HEK293 (cell line): ENCODE measurements around the gene SRC.

ENCODE experiments used
- CTCF ChIA-PET: fragments of 350-600 bp; formaldehyde crosslinking; extraction: SDS; loops from one replicate; lab custom pipeline; 2021; ENCODE audit warnings: antibody characterized with exemption; lab: Yijun Ruan, JAX
- POLR2A ChIA-PET: fragments of 300-600 bp; formaldehyde crosslinking; extraction: SDS; loops from one replicate; lab custom pipeline; 2020; ENCODE audit warnings: antibody characterized with exemption, inconsistent platforms; lab: Yijun Ruan, JAX
- H3K27ac ChIP-seq: fragments of 200-500 bp; sonication (Bioruptor generic); 2 replicates; pipeline ENCODE4 v1.5.1; 2014; ENCODE audit warnings: low read depth, low read length, control low read depth, inconsistent platforms; ENCODE audit errors: extremely low read depth
- H3K36me3 ChIP-seq, 2 experiments: fragments of 200-500 bp in 1 of 2; sonication (Bioruptor generic) in 1 of 2; 1 replicate in 1 of 2; 2 replicates in 1 of 2; pipeline ENCODE4 v1.5.1; 2014 to 2017; ENCODE audit warnings: inconsistent platforms in 2 of 2, low read length in 2 of 2; ENCODE audit not compliant: control insufficient read depth in 2 of 2, insufficient read depth in 1 of 2
- H3K4me1 ChIP-seq: fragments of 200-500 bp; sonication (Bioruptor generic); 2 replicates; pipeline ENCODE4 v1.5.1; 2014; ENCODE audit warnings: mild to moderate bottlenecking, low read length, inconsistent platforms; ENCODE audit not compliant: control insufficient read depth, insufficient read depth
- H3K4me3 ChIP-seq: 2 replicates; pipeline ENCODE4 v1.5.1; 2011; ENCODE audit warnings: low read depth, mild to moderate bottlenecking, control low read depth, low read length, moderate library complexity
- H3K9me3 ChIP-seq: fragments of 200-500 bp; sonication (Bioruptor generic); 2 replicates; pipeline ENCODE4 v1.5.1; 2014; ENCODE audit warnings: low read depth, low read length, inconsistent platforms; ENCODE audit not compliant: control insufficient read depth, insufficient read depth
- CTCF ChIP-seq: fragments of 450-650 bp; formaldehyde crosslinking; IDR thresholded peaks from 2 replicates; pipeline ENCODE4 v1.5.1; 2016; ENCODE audit warnings: missing biosample characterization, missing genetic modification characterization
- GFI1B ChIP-seq: fragments of 450-650 bp; formaldehyde crosslinking; IDR thresholded peaks from 2 replicates; pipeline ENCODE4 v1.5.1; 2016; ENCODE audit warnings: missing biosample characterization, missing genetic modification characterization
- HOXA7 ChIP-seq: sonication (generic); formaldehyde crosslinking; IDR thresholded peaks from 2 replicates; pipeline ENCODE4 v1.8.1; 2022; ENCODE audit warnings: missing genetic modification reagents, borderline replicate concordance
- HOXC10 ChIP-seq: sonication (generic); formaldehyde crosslinking; IDR thresholded peaks from 2 replicates; pipeline ENCODE4 v1.8.1; 2023; ENCODE audit warnings: mild to moderate bottlenecking, missing genetic modification reagents
- IKZF3 ChIP-seq: fragments of 450-650 bp; IDR thresholded peaks from 2 replicates; pipeline ENCODE4 v1.5.0; 2018; ENCODE audit warnings: missing biosample characterization, mild to moderate bottlenecking, missing genetic modification characterization, moderate library complexity
- KLF16 ChIP-seq: fragments of 450-650 bp; formaldehyde crosslinking; IDR thresholded peaks from 2 replicates; pipeline ENCODE4 v1.5.1; 2017; ENCODE audit warnings: missing biosample characterization, missing genetic modification characterization
- KLF7 ChIP-seq: fragments of 450-650 bp; formaldehyde crosslinking; IDR thresholded peaks from 2 replicates; pipeline ENCODE4 v1.5.1; 2016; ENCODE audit warnings: missing biosample characterization, missing genetic modification characterization, borderline replicate concordance
- RBAK ChIP-seq: fragments of 450-650 bp; formaldehyde crosslinking; IDR thresholded peaks from 2 replicates; pipeline ENCODE4 v1.5.1; 2016; ENCODE audit warnings: missing biosample characterization, missing genetic modification characterization
- YY1 ChIP-seq: fragments of 450-650 bp; formaldehyde crosslinking; IDR thresholded peaks from 2 replicates; pipeline ENCODE4 v1.5.1; 2018; ENCODE audit warnings: missing biosample characterization, missing genetic modification characterization
- ZBTB17 ChIP-seq: fragments of 450-650 bp; formaldehyde crosslinking; IDR thresholded peaks from 2 replicates; pipeline ENCODE4 v1.5.1; 2016; ENCODE audit warnings: missing biosample characterization, missing genetic modification characterization
- ZBTB21 ChIP-seq: fragments of 450-650 bp; formaldehyde crosslinking; IDR thresholded peaks from 2 replicates; pipeline ENCODE4 v1.5.1; 2017; ENCODE audit warnings: missing biosample characterization, missing genetic modification characterization
- ZBTB48 ChIP-seq: fragments of 450-650 bp; formaldehyde crosslinking; IDR thresholded peaks from 2 replicates; pipeline ENCODE4 v1.5.1; 2016; ENCODE audit warnings: missing biosample characterization, missing genetic modification characterization
- ZFP41 ChIP-seq: fragments of 450-650 bp; formaldehyde crosslinking; IDR thresholded peaks from 2 replicates; pipeline ENCODE4 v1.5.1; 2016; ENCODE audit warnings: missing biosample characterization, missing genetic modification characterization, borderline replicate concordance
- ZFP69B ChIP-seq: fragments of 450-650 bp; formaldehyde crosslinking; IDR thresholded peaks from 2 replicates; pipeline ENCODE4 v1.5.1; 2016; ENCODE audit warnings: missing biosample characterization, missing genetic modification characterization
- ZIC2 ChIP-seq: fragments of 450-650 bp; formaldehyde crosslinking; IDR thresholded peaks from 2 replicates; pipeline ENCODE4 v1.5.1; 2016; ENCODE audit warnings: missing biosample characterization, missing genetic modification characterization
- ZNF16 ChIP-seq: fragments of 450-650 bp; formaldehyde crosslinking; IDR thresholded peaks from 2 replicates; pipeline ENCODE4 v1.5.1; 2016; ENCODE audit warnings: low read depth, missing biosample characterization, missing genetic modification characterization
- ZNF23 ChIP-seq: fragments of 450-650 bp; formaldehyde crosslinking; IDR thresholded peaks from 2 replicates; pipeline ENCODE4 v1.5.1; 2016; ENCODE audit warnings: missing biosample characterization, missing genetic modification characterization, borderline replicate concordance
- ZNF266 ChIP-seq: fragments of 450-650 bp; formaldehyde crosslinking; IDR thresholded peaks from 2 replicates; pipeline ENCODE4 v1.5.1; 2016; ENCODE audit warnings: missing biosample characterization, missing genetic modification characterization, low read depth
- ZNF311 ChIP-seq: fragments of 450-650 bp; formaldehyde crosslinking; IDR thresholded peaks from 2 replicates; pipeline ENCODE4 v1.5.1; 2017; ENCODE audit warnings: missing biosample characterization, missing genetic modification characterization, borderline replicate concordance
- ZNF521 ChIP-seq: fragments of 450-650 bp; formaldehyde crosslinking; IDR thresholded peaks from 2 replicates; pipeline ENCODE4 v1.5.1; 2017; ENCODE audit warnings: missing biosample characterization, mild to moderate bottlenecking, missing genetic modification characterization
- ZNF600 ChIP-seq: fragments of 450-650 bp; formaldehyde crosslinking; IDR thresholded peaks from 2 replicates; pipeline ENCODE4 v1.5.1; 2016; ENCODE audit warnings: missing biosample characterization, missing genetic modification characterization
- ZNF610 ChIP-seq: fragments of 450-650 bp; formaldehyde crosslinking; IDR thresholded peaks from 2 replicates; pipeline ENCODE4 v1.5.1; 2016; ENCODE audit warnings: missing biosample characterization, missing genetic modification characterization, borderline replicate concordance
- ZNF76 ChIP-seq: fragments of 450-650 bp; formaldehyde crosslinking; IDR thresholded peaks from 2 replicates; pipeline ENCODE4; 2016; ENCODE audit warnings: low read depth, missing biosample characterization, missing genetic modification characterization, borderline replicate concordance
- ZNF785 ChIP-seq: fragments of 450-650 bp; formaldehyde crosslinking; IDR thresholded peaks from 2 replicates; pipeline ENCODE4 v1.5.1; 2016; ENCODE audit warnings: missing biosample characterization, missing genetic modification characterization

Gene SRC

GRCh38 chr20:37392441-37393195 lies 46.7 kb downstream of the SRC start (continued):
- no peak for TF ChIP-seq ZFP41 (tag by site-specific recombination)
- TF ChIP-seq RBAK, result no peak
- no peak for TF ChIP-seq CTCF (tag by site-specific recombination)
- TF ChIP-seq KLF16, result no peak
- no peak for TF ChIP-seq ZNF610 (tag by site-specific recombination)
- no peak for TF ChIP-seq YY1 (tag by site-specific recombination)

DNA sequence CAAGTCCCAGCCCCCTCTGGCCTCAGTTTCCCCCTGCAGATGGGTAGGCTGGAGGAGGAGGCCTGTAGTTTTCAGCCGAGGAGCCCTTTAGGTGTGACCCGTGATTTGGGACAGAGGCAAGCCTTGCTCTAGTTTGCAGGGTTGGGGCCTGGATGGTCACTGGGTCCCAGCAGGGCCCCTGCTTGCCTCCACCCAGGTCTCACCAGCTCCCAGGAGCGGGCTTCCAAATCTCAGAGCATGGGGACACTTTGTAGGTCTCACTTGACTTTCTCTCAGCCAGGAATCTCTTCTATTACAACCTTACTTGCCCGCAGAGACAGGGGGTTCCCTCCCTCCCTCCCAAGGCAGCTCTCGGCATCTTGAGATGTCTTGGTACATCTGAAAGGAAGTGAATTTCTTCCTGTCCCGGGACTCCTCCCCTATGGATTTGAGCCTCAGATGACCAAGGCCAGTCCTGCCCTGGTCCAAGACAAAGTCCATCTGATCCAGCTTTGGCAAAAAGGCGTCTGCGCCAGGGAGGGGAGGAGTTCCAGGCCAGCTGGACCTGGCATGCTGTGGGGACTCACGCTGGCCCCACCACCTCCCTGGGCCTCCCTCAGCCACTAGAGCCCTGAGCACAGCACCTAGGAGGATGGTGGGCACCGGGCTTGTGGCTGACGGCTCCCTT lies 47.4 kb downstream of the SRC start:
- H3K27ac ChIP-seq, result no peak overlapping the region
- H3K36me3 ChIP-seq, result peaks cover 0 to 53% of the 10 kb centered on the region in 2 experiments; a peak in 1 of 3 replicates
- no peaks in the 10 kb centered on the region for H3K4me1 ChIP-seq
- CTCF ChIA-PET, result no interaction called here
- TF ChIP-seq ZNF16 (tag by site-specific recombination) (no peak), ZNF76 (tag by site-specific recombination) (no peak), KLF7 (tag by site-specific recombination) (no peak), ZNF521 (tag by site-specific recombination) (no peak), ZBTB21 (tag by site-specific recombination) (no peak), ZNF600 (no peak), ZNF785 (tag by site-specific recombination) (no peak), IKZF3 (no peak), ZNF266 (tag by site-specific recombination) (no peak), ZBTB48 (tag by site-specific recombination) (no peak), ZIC2 (tag by site-specific recombination) (no peak), HOXC10 (CRISPR knock-in tag) (no peak), ZNF23 (no peak), HOXA7 (no peak), GFI1B (tag by site-specific recombination) (no peak), ZFP69B (tag by site-specific recombination) (no peak), ZBTB17 (tag by site-specific recombination) (no peak), ZNF311 (tag by site-specific recombination) (no peak)
- TF ChIP-seq, all 188 proteins: peak for 0
- Histone ChIP-seq H3K9me3 (no peaks in the 10 kb centered on the region), H3K4me3 (no peak overlapping the region)
- POLR2A ChIA-PET, result no interaction called here
